ENCODE results near the gene TSPAN5. TPM values are rescaled to one million over a fixed set of nuclear protein-coding genes. Genes with fewer than 3 reads are reported as not detected.

Gene TSPAN5
- total RNA-seq, 2 donors from 2014 or later = 7.4 to 11.8 TPM

- 40% methylated on average over 3 of the region's 3 CpGs; no CpG with 5 or more reads in 1 of the 2 experiments for WGBS, 2 experiments (ENCODE audit: insufficient coverage in 1 of 2, insufficient read length in 1 of 2)
- Histone ChIP-seq H3K9ac (ENCODE audit: extremely low read depth, low read length, poor library complexity, severe bottlenecking) (no peak overlapping the region), H3K4me1 (ENCODE audit: control insufficient read depth, insufficient read depth, low read length) (peaks cover 9% of the 10 kb centered on the region), H3K36me3 (ENCODE audit: control insufficient read depth, insufficient read depth, low read length) (no peaks in the 10 kb centered on the region), H3K27ac (ENCODE audit: low read depth, low read length) (no peak overlapping the region), H3K4me3 (ENCODE audit: low read length) (no peak overlapping the region), H3K9me3 (ENCODE audit: control insufficient read depth, low read length) (no peaks in the 10 kb centered on the region), H3K27me3 (ENCODE audit: control insufficient read depth, insufficient read depth, low read length, poor library complexity, severe bottlenecking) (no peaks in the 10 kb centered on the region)
- DNase-seq = no peak
- no peaks in the 10 kb centered on the region for H3K9me3 Mint-ChIP-seq
- no peaks in the 10 kb centered on the region for H3K36me3 Mint-ChIP-seq (ENCODE audit: low read depth)
- H3K27me3 Mint-ChIP-seq (ENCODE audit: insufficient read depth) = no peaks in the 10 kb centered on the region
- TF ChIP-seq CTCF (conservative IDR thresholded peaks at IDR 0.05) = no peak
- H3K4me3 Mint-ChIP-seq = no peak overlapping the region
- H3K4me1 Mint-ChIP-seq = peaks cover 61% of the 10 kb centered on the region
- H3K27ac Mint-ChIP-seq = no peak overlapping the region
Measured at GRCh38 chr4:98623126-98623802, 35.1 kb downstream of the TSPAN5 start.

- 76 to 78% methylated on average over 8 to 9 of the region's 9 CpGs for WGBS, 2 experiments (ENCODE audit: insufficient coverage in 1 of 2, insufficient read length in 1 of 2)
- no peak overlapping the region for H3K9ac ChIP-seq (ENCODE audit: extremely low read depth, low read length, poor library complexity, severe bottlenecking)
Measured at GRCh38 chr4:98620087-98620784, 38.2 kb downstream of the TSPAN5 start.

GRCh38 chr4:98619180-98619579 lies 39.2 kb downstream of the TSPAN5 start:
- H3K4me1 Mint-ChIP-seq = peaks cover 27% of the 10 kb centered on the region
- H3K9me3 ChIP-seq (ENCODE audit: control insufficient read depth, low read length) = no peaks in the 10 kb centered on the region
- no peak overlapping the region for H3K4me3 Mint-ChIP-seq
- H3K27ac ChIP-seq (ENCODE audit: low read depth, low read length) = no peak overlapping the region
- no peaks in the 10 kb centered on the region for H3K36me3 Mint-ChIP-seq (ENCODE audit: low read depth)
- no peak overlapping the region for H3K9ac ChIP-seq (ENCODE audit: extremely low read depth, low read length, poor library complexity, severe bottlenecking)
- H3K4me3 ChIP-seq (ENCODE audit: low read length) = no peak overlapping the region
- H3K36me3 ChIP-seq (ENCODE audit: control insufficient read depth, insufficient read depth, low read length) = no peaks in the 10 kb centered on the region
- H3K27me3 Mint-ChIP-seq (ENCODE audit: insufficient read depth) = no peaks in the 10 kb centered on the region
- H3K27me3 ChIP-seq (ENCODE audit: control insufficient read depth, insufficient read depth, low read length, poor library complexity, severe bottlenecking) = no peaks in the 10 kb centered on the region
- WGBS, 2 experiments (ENCODE audit: insufficient coverage in 1 of 2, insufficient read length in 1 of 2) = 95 to 100% methylated on average over 2 of the region's 2 CpGs
- no peak overlapping the region for H3K27ac Mint-ChIP-seq
- TF ChIP-seq CTCF (conservative IDR thresholded peaks at IDR 0.05) = no peak
- no peaks in the 10 kb centered on the region for H3K9me3 Mint-ChIP-seq
- H3K4me1 ChIP-seq (ENCODE audit: control insufficient read depth, insufficient read depth, low read length) = peaks cover 9% of the 10 kb centered on the region
- DNase-seq = no peak

More at GRCh38 chr4:98620087-98620784, 38.2 kb downstream of the TSPAN5 start:
- Mint-ChIP-seq H3K36me3 (ENCODE audit: low read depth) (no peaks in the 10 kb centered on the region), H3K4me3 (no peak overlapping the region), H3K27ac (peak overlapping the region; percentile 57), H3K4me1 (peaks cover 33% of the 10 kb centered on the region), H3K27me3 (ENCODE audit: insufficient read depth) (no peaks in the 10 kb centered on the region), H3K9me3 (no peaks in the 10 kb centered on the region)
- no peaks in the 10 kb centered on the region for H3K36me3 ChIP-seq (ENCODE audit: control insufficient read depth, insufficient read depth, low read length)
- H3K27me3 ChIP-seq (ENCODE audit: control insufficient read depth, insufficient read depth, low read length, poor library complexity, severe bottlenecking) = no peaks in the 10 kb centered on the region
- DNase-seq = peak; percentile 59
- TF ChIP-seq CTCF (conservative IDR thresholded peaks at IDR 0.05) = no peak
- H3K4me3 ChIP-seq (ENCODE audit: low read length) = no peak overlapping the region
- H3K4me1 ChIP-seq (ENCODE audit: control insufficient read depth, insufficient read depth, low read length) = peaks cover 9% of the 10 kb centered on the region
- no peaks in the 10 kb centered on the region for H3K9me3 ChIP-seq (ENCODE audit: control insufficient read depth, low read length)
- H3K27ac ChIP-seq (ENCODE audit: low read depth, low read length) = peak overlapping the region; percentile 8

Data from endodermal cell (in vitro differentiated cells).